Neural progenitor cell (in vitro differentiated cells): Measurements from ENCODE around the gene TMEM242. TPM values are rescaled to one million over a fixed set of nuclear protein-coding genes. Genes with fewer than 3 reads are reported as not detected.
A peak's percentile ranks its signal among the peaks of the same experiment; 100 is the strongest.

Experiments used
- DNase-seq: peaks from one replicate; pipeline ENCODE4 v3.0.0-alpha.2; 2016; ENCODE audit warnings: low spot score
- H2AFZ ChIP-seq: fragments of 200-600 bp; sonication (generic); replicated peaks from 2 replicates; pipeline ENCODE4 v1.6.1; 2016; ENCODE audit warnings: antibody characterized with exemption
- H3F3A ChIP-seq: fragments of 200-600 bp; sonication (generic); 2 replicates; pipeline ENCODE4 v1.6.1; 2016; ENCODE audit warnings: antibody characterized with exemption, low read depth
- H3K27ac ChIP-seq: fragments of 200-600 bp; sonication (generic); 2 replicates; pipeline ENCODE4 v1.5.1; 2016; ENCODE audit warnings: mild to moderate bottlenecking
- H3K27me3 ChIP-seq: fragments of 200-600 bp; sonication (generic); 2 replicates; pipeline ENCODE4 v1.6.1; 2016; ENCODE audit warnings: mild to moderate bottlenecking, moderate library complexity
- H3K36me3 ChIP-seq: fragments of 200-600 bp; sonication (generic); 2 replicates; pipeline ENCODE4 v1.5.1; 2016
- H3K4me1 ChIP-seq: fragments of 200-600 bp; sonication (generic); 2 replicates; pipeline ENCODE4 v1.6.1; 2016; ENCODE audit warnings: mixed run types
- H3K4me2 ChIP-seq: fragments of 200-600 bp; sonication (generic); 2 replicates; pipeline ENCODE4 v1.6.1; 2016
- H3K4me3 ChIP-seq: fragments of 200-600 bp; sonication (generic); 2 replicates; pipeline ENCODE4 v1.5.1; 2016
- H3K79me2 ChIP-seq: fragments of 200-600 bp; sonication (generic); 2 replicates; pipeline ENCODE4 v1.6.1; 2016; ENCODE audit warnings: low read depth
- H3K9ac ChIP-seq: fragments of 200-600 bp; sonication (generic); 2 replicates; pipeline ENCODE4 v1.6.1; 2016
- H3K9me3 ChIP-seq: fragments of 200-600 bp; sonication (generic); 2 replicates; pipeline ENCODE4 v1.5.1; 2016; ENCODE audit warnings: low read depth
- H4K20me1 ChIP-seq: fragments of 200-600 bp; sonication (generic); 2 replicates; pipeline ENCODE4 v1.6.1; 2016; ENCODE audit warnings: low read depth
- H3K27ac Mint-ChIP-seq: 3 replicates; pipeline ENCODE4 v1.8.0; 2021; ENCODE audit warnings: mixed read lengths
- H3K27me3 Mint-ChIP-seq: 2 replicates; pipeline ENCODE4 v1.8.0; 2022; ENCODE audit warnings: low read depth, mild to moderate bottlenecking, inconsistent platforms, moderate library complexity, mixed read lengths; ENCODE audit not compliant: insufficient read depth
- H3K36me3 Mint-ChIP-seq: 3 replicates; pipeline ENCODE4 v1.8.0; 2021; ENCODE audit warnings: mixed read lengths
- H3K4me1 Mint-ChIP-seq: 3 replicates; pipeline ENCODE4 v1.8.0; 2021; ENCODE audit warnings: mixed read lengths
- H3K4me3 Mint-ChIP-seq: 3 replicates; pipeline ENCODE4 v1.8.0; 2021; ENCODE audit warnings: mild to moderate bottlenecking, moderate library complexity, mixed read lengths
- H3K9me3 Mint-ChIP-seq: 3 replicates; pipeline ENCODE4 v1.8.0; 2020; ENCODE audit warnings: mixed read lengths
- CTCF ChIP-seq: fragments of 200-600 bp; sonication (generic); IDR thresholded peaks from 2 replicates; pipeline ENCODE4 v1.5.1; 2017; ENCODE audit warnings: antibody characterized with exemption, mild to moderate bottlenecking
- EZH2 ChIP-seq: fragments of 200-600 bp; sonication (generic); IDR thresholded peaks from 2 replicates; pipeline ENCODE4 v1.6.1; 2017; ENCODE audit warnings: antibody characterized with exemption, mild to moderate bottlenecking, moderate library complexity
- EZH2phosphoT487 ChIP-seq: fragments of 200-600 bp; sonication (generic); IDR thresholded peaks from 2 replicates; pipeline ENCODE4 v1.6.1; 2017; ENCODE audit warnings: antibody characterized with exemption
- total RNA-seq: library from RNA; depleted of rRNA; stranded (reverse); fragments of >200 nt; gene quantifications from 2 replicates; pipeline ENCODE4 v1.2.3, GENCODE V29; 2015; ENCODE audit warnings: low replicate concordance

TMEM242 gene
- total RNA-seq, 1 donor from 2014 or later = 9.9 TPM

DNA sequence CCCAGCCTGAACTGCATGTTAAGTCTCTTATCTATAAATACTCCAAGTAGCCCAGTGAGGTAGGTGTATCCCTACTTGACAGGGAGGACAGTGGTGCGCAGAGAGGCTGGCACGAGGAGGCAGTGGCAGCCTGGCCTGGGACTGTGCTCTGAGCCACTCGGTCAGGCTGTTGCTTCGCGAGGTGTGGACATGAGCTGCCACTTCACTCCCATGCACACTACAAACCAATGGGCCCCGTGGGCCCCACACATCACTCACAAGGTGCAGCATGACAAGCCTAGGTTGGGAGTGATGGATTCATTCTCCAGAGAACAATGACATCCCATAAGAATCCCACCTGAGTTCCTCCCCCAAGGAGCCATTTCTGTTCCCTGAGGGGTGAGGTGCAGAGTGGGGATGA, 54.9 kb downstream of the TMEM242 start:
- no peak overlapping the region for H3K27ac ChIP-seq
- Mint-ChIP-seq H3K36me3 (peaks cover 6% of the 10 kb centered on the region), H3K4me3 (no peak overlapping the region), H3K27me3 (peaks cover 13% of the 10 kb centered on the region), H3K27ac (no peak overlapping the region), H3K4me1 (peaks cover 4% of the 10 kb centered on the region), H3K9me3 (peaks cover 8% of the 10 kb centered on the region)
- no peak overlapping the region for H3K4me2 ChIP-seq
- H3K4me3 ChIP-seq = no peak overlapping the region
- peaks cover 6% of the 10 kb centered on the region for H3F3A ChIP-seq
- TF ChIP-seq EZH2 (no peak), CTCF (no peak), EZH2phosphoT487 (no peak)
- no peaks in the 10 kb centered on the region for H3K36me3 ChIP-seq
- no peak overlapping the region for H2AFZ ChIP-seq
- peaks cover 5% of the 10 kb centered on the region for H3K27me3 ChIP-seq
- no peaks in the 10 kb centered on the region for H3K4me1 ChIP-seq
- DNase-seq = no peak
- no peaks in the 10 kb centered on the region for H3K79me2 ChIP-seq
- H3K9me3 ChIP-seq = no peaks in the 10 kb centered on the region
- no peaks in the 10 kb centered on the region for H4K20me1 ChIP-seq
- no peak overlapping the region for H3K9ac ChIP-seq

GRCh38 chr6:157267654-157268053, 55.7 kb downstream of the TMEM242 start:
- Histone ChIP-seq H3K36me3 (no peaks in the 10 kb centered on the region), H3K9me3 (no peaks in the 10 kb centered on the region), H3K27me3 (no peaks in the 10 kb centered on the region), H3K9ac (no peak overlapping the region), H3K4me1 (no peaks in the 10 kb centered on the region), H3K79me2 (no peaks in the 10 kb centered on the region), H3F3A (no peaks in the 10 kb centered on the region), H4K20me1 (no peaks in the 10 kb centered on the region), H2AFZ (no peak overlapping the region), H3K27ac (no peak overlapping the region), H3K4me3 (no peak overlapping the region), H3K4me2 (no peak overlapping the region)
- Mint-ChIP-seq H3K4me1 (peaks cover 2% of the 10 kb centered on the region), H3K36me3 (peaks cover 6% of the 10 kb centered on the region), H3K9me3 (peaks cover 8% of the 10 kb centered on the region), H3K27me3 (peaks cover 11% of the 10 kb centered on the region), H3K4me3 (no peak overlapping the region), H3K27ac (peak overlapping the region; percentile 61)
- no peak for DNase-seq
- no peak for TF ChIP-seq CTCF
- TF ChIP-seq EZH2 = no peak
- TF ChIP-seq EZH2phosphoT487 = no peak

GRCh38 chr6:157267109-157267611, 56.2 kb downstream of the TMEM242 start:
- Mint-ChIP-seq H3K36me3 (peaks cover 6% of the 10 kb centered on the region), H3K4me1 (peaks cover 2% of the 10 kb centered on the region), H3K4me3 (no peak overlapping the region), H3K27ac (peak overlapping the region; percentile 61), H3K9me3 (peaks cover 8% of the 10 kb centered on the region), H3K27me3 (peaks cover 11% of the 10 kb centered on the region)
- Histone ChIP-seq H3K27me3 (no peaks in the 10 kb centered on the region), H3K4me3 (no peak overlapping the region), H2AFZ (no peak overlapping the region), H3K36me3 (no peaks in the 10 kb centered on the region), H3F3A (no peaks in the 10 kb centered on the region), H3K9ac (no peak overlapping the region), H4K20me1 (no peaks in the 10 kb centered on the region), H3K79me2 (no peaks in the 10 kb centered on the region), H3K27ac (no peak overlapping the region), H3K9me3 (no peaks in the 10 kb centered on the region), H3K4me2 (no peak overlapping the region), H3K4me1 (no peaks in the 10 kb centered on the region)
- peak; percentile 30 for DNase-seq
- TF ChIP-seq CTCF (peak; percentile 17), EZH2phosphoT487 (no peak), EZH2 (no peak)
